Ammon's horn (tissue), 1 donor: ENCODE results near the gene UBE2K.
"Not testable (repeated sequence)": the region's sequence is repeated elsewhere in the genome, so short reads cannot be mapped to it uniquely, and the experiment has no call there.

Experiments
- DNase-seq: peaks from one replicate; pipeline ENCODE4 v3.0.0-alpha.2; 2016; ENCODE audit warnings: low spot score

The UBE2K gene

GRCh38 chr4:39808231-39808749 is 110.4 kb downstream of the UBE2K start:
- DNase-seq, result no peak

GRCh38 chr4:39812500-39812899 is 114.6 kb downstream of the UBE2K start:
- DNase-seq, result no peak

DNA sequence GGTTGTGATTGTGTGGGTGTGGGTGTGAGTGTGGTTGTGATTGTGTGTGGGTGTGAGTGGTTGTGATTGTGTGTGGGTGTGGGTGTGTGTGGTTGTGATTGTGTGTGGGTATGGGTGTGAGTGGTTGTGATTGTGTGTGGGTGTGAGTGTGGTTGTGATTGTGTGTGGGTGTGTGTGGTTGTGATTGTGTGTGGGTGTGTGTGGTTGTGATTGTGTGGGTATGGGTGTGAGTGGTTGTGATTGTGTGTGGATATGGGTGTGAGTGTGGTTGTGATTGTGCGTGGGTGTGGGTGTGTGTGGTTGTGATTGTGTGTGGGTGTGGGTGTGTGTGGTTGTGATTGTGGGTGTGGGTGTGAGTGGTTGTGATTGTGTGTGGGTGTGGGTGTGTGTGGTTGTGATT is 115.1 kb downstream of the UBE2K start:
- DNase-seq, result not testable (repeated sequence)

- not testable (repeated sequence) for DNase-seq
These were observed 115.8 kb downstream of the UBE2K start for GRCh38 chr4:39813761-39814160.

- no peak for DNase-seq
These were observed 116.7 kb downstream of the UBE2K start for GRCh38 chr4:39814403-39815185.

GRCh38 chr4:39818646-39819045 is 120.7 kb downstream of the UBE2K start:
- no peak for DNase-seq

DNA sequence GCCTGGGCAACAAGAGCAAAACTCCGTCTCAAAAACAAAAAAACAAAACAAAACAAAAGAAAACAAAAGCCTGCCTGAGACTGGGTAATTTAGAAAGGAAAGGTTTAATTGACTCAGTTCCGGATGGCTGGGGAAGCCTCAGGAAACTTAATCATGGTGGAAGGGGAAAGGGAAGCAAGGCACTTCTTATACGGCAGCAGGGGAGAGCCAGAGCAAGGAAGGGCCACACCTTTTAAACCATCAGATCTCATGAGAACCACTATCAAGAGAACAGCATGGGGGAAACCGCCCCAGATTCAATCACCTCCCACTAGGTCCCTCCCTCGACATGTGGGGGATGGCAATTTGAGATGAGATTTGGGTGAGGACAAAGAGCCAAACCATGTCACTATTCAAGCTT is 122.2 kb downstream of the UBE2K start:
- no peak for DNase-seq

DNA sequence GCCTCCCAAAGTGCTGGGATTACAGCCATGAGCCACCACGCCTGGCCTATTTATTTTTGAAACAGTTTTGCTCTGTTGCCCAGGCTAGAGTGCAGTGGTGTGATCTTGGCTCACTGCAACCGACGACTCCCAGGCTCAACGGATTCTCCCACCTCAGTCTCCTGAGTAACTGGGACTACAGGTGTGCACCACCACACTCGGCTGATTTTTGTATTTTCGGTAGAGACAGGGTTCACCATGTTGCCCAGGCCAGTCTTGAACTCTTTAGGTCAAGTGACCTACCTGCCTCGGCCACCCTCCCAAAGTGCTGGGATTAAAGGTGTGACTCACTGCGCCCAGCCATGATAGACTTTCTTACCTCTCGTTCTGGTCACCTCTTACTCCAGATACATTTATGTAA is 124.0 kb downstream of the UBE2K start:
- DNase-seq, result no peak

- DNase-seq, result no peak
These were observed 124.7 kb downstream of the UBE2K start for GRCh38 chr4:39822662-39823061.

GRCh38 chr4:39823191-39823590 is 125.3 kb downstream of the UBE2K start:
- no peak for DNase-seq

DNA sequence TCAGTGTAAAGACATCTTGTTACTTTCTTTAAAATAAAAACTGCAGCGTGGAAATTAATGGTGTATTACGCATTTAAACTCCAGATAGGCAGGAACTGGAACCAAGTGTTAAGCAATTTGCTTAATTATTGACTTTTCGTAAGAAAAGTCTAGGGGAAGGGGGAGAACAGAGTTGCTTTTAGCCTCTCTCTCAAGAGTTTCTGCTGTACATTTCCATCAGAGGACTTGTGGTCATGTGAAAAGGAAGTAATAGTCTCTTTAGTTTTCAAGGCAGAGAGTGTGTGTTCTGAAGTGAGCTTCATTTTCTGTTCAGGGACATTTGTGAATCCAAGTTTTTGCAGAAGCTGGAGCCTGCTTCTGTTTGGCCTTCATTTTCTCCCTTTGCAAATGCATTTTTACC is 127.2 kb downstream of the UBE2K start:
- no peak for DNase-seq

DNA sequence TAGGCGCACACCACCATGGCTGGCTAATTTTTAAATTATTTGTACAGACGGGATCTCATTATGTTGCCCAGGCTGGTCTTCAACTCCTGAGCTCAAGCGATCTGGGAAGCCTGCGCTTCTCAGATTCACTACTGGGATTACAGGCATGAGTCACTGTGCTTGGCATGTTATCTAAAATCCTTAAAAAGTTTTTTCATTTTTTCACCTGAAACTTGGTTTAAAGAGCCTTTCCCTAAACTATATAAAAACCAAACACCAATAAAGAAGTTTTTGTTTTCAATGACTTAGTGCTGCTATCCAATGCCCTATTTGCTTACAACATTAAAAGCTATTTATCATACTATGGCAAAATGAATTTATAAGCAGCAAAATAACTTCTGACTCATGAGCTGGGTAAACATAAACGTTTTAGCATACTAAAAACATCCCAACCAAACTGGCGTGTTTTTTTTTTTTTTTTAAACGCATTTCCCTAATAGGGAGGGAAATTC is 127.8 kb downstream of the UBE2K start:
- no peak for DNase-seq
